MV-4-11 (cell line): ENCODE data around the gene PFDN6.
"Not testable (repeated sequence)": the region's sequence is repeated elsewhere in the genome, so short reads cannot be mapped to it uniquely, and the experiment has no call there.

Experiments
- DNase-seq: peaks from one replicate; lab custom pipeline; 2025; lab: John Stamatoyannopoulos, UW

Gene PFDN6

GRCh38 chr6:33273924-33274902 is 15.2 kb upstream of the PFDN6 start:
- DNase-seq, result peak; percentile 31

GRCh38 chr6:33275795-33276580 is 13.4 kb upstream of the PFDN6 start:
- DNase-seq, result not testable (repeated sequence)

GRCh38 chr6:33276581-33276863 is 12.9 kb upstream of the PFDN6 start:
- no peak for DNase-seq

GRCh38 chr6:33276864-33277662 is 12.3 kb upstream of the PFDN6 start, which contains the start of gene B3GALT4:
B3GALT4 (plus strand) TSS chr6:33277123; CDS start chr6:33277420, 297 bp downstream.
- peak; percentile 76 for DNase-seq

GRCh38 chr6:33277663-33278391 is 11.6 kb upstream of the PFDN6 start:
- no peak for DNase-seq

GRCh38 chr6:33278392-33278741 is 11.0 kb upstream of the PFDN6 start:
- no peak for DNase-seq

GRCh38 chr6:33278810-33279209 is 10.6 kb upstream of the PFDN6 start:
- DNase-seq, result no peak

GRCh38 chr6:33279257-33279695 is 10.1 kb upstream of the PFDN6 start:
- no peak for DNase-seq

GRCh38 chr6:33279971-33280511 is 9.4 kb upstream of the PFDN6 start:
- peak; percentile 32 for DNase-seq

- DNase-seq, result no peak
Observed at GRCh38 chr6:33280539-33280938, 8.9 kb upstream of the PFDN6 start.

- not testable (repeated sequence) for DNase-seq
Observed at GRCh38 chr6:33285214-33285613, 4.2 kb upstream of the PFDN6 start.

GRCh38 chr6:33286946-33287914 is 2.2 kb upstream of the PFDN6 start:
- DNase-seq, result no peak

GRCh38 chr6:33288141-33288920 is 1.1 kb upstream of the PFDN6 start:
- no peak for DNase-seq

GRCh38 chr6:33289784-33290315 is 449 bp downstream of the PFDN6 start:
- no peak for DNase-seq

- no peak for DNase-seq
Observed at GRCh38 chr6:33290459-33290858, 1.1 kb downstream of the PFDN6 start.

- no peak for DNase-seq
Observed at GRCh38 chr6:33292996-33293682, 3.7 kb downstream of the PFDN6 start.

- DNase-seq, result no peak
Observed at GRCh38 chr6:33294086-33294823, 4.9 kb downstream of the PFDN6 start.
